ENCODE measurements around the gene TJAP1.

DNA sequence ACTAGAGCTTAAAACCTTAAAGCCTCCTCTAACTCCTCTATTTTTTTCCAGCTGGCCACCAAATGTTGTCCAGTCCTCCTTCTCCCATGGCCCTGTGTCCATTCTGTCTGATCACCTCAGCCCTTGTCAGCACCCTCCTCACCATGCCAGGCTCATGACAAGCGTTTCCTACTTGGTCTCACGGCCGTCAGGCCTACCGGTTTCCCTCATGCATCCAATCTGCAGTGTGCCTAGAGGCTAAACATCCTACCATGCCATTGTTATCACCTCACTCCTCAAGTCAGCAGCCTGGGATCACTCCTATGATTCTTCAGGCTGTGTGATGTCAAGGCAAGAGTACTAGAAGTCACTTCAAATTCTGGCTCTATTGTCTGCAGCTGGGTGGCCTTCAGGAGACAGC, 9.6 kb upstream of the TJAP1 start:
- TF ChIP-seq, protein P1, sequence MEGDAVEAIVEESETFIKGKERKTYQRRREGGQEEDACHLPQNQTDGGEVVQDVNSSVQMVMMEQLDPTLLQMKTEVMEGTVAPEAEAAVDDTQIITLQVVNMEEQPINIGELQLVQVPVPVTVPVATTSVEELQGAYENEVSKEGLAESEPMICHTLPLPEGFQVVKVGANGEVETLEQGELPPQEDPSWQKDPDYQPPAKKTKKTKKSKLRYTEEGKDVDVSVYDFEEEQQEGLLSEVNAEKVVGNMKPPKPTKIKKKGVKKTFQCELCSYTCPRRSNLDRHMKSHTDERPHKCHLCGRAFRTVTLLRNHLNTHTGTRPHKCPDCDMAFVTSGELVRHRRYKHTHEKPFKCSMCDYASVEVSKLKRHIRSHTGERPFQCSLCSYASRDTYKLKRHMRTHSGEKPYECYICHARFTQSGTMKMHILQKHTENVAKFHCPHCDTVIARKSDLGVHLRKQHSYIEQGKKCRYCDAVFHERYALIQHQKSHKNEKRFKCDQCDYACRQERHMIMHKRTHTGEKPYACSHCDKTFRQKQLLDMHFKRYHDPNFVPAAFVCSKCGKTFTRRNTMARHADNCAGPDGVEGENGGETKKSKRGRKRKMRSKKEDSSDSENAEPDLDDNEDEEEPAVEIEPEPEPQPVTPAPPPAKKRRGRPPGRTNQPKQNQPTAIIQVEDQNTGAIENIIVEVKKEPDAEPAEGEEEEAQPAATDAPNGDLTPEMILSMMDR (IDR thresholded peaks at IDR 0.05), result no peak
- no peak for TF ChIP-seq POLR2A (IDR thresholded peaks at IDR 0.05)

All from Peyer's patch (tissue), 4 donors.